ENCODE results near the gene SP2. TPM values are rescaled to one million over a fixed set of nuclear protein-coding genes. Genes with fewer than 3 reads are reported as not detected.
"Not testable (repeated sequence)": the region's sequence is repeated elsewhere in the genome, so short reads cannot be mapped to it uniquely, and the experiment has no call there.

The SP2 gene
- total and polyA plus RNA-seq, 12 donors = 1.8 to 21.1 (median 10.1) TPM

GRCh38 chr17:47934856-47935255 lies 38.8 kb downstream of the SP2 start:
- H3K4me3 ChIP-seq = no peak overlapping the region
- no peak for DNase-seq
- H3K27ac ChIP-seq = no peak overlapping the region
- H3K27me3 ChIP-seq = no peaks in the 10 kb centered on the region
- H3K4me1 ChIP-seq (replicated peaks in 1 of 2) = no peaks in the 10 kb centered on the region
- WGBS, 4 donors = 46 to 61% (median 54%) methylated on average over 1 of the region's 1 CpG
- TF ChIP-seq POLR2A (IDR thresholded peaks at IDR 0.05) (no peak), CTCF (IDR thresholded peaks at IDR 0.05) (no peak)
- H3K9me3 ChIP-seq (replicated peaks in 1 of 3) = no peaks in the 10 kb centered on the region
- intact Hi-C loops (cut with DNase I) = no loop called here
- peaks cover 0 to 6% of the 10 kb centered on the region in 2 donors for H3K36me3 ChIP-seq (replicated peaks in 1 of 2)

DNA sequence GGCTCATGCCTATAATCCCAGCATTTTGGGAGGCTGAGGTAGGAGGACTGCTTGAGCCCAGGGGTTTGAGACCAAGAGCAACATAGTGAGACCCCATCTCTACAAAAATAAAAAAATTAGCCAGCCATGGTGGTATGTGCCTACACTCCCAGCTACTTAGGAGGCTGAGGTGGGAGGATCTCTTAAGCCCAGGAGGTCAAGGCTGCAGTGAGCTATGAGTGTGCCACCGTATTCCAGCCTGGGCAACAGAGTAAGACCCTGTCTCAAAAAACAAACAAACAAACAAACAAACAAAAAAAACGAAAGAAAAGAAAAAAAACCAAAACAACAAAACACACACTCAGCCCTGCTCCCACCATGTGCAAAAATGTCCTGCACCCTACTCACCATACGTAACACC lies 39.4 kb downstream of the SP2 start:
- H3K27me3 ChIP-seq; H3K4me1 ChIP-seq (replicated peaks in 1 of 2); intact Hi-C loops (cut with DNase I); H3K4me3 ChIP-seq; H3K9me3 ChIP-seq (replicated peaks in 1 of 3); DNase-seq; H3K36me3 ChIP-seq (replicated peaks in 1 of 2); H3K27ac ChIP-seq: not testable (repeated sequence)
- WGBS, 4 donors = 64 to 76% (median 73%) methylated on average over 3 of the region's 3 CpGs

- Histone ChIP-seq H3K4me3 (no peak overlapping the region), H3K36me3 (replicated peaks in 1 of 2) (no peaks in the 10 kb centered on the region), H3K9me3 (replicated peaks in 1 of 3) (no peaks in the 10 kb centered on the region), H3K27ac (no peak overlapping the region), H3K27me3 (no peaks in the 10 kb centered on the region), H3K4me1 (replicated peaks in 1 of 2) (peaks cover 6 to 7% of the 10 kb centered on the region in 2 donors)
- DNase-seq = no peak
- no peak for TF ChIP-seq POLR2A (IDR thresholded peaks at IDR 0.05)
- no peak for TF ChIP-seq CTCF (IDR thresholded peaks at IDR 0.05)
- intact Hi-C loops (cut with DNase I) = no loop called here
- 56 to 77% (median 75%) methylated on average over 3 to 5 of the region's 5 CpGs for WGBS, 4 donors
These were observed 39.9 kb downstream of the SP2 start for GRCh38 chr17:47935961-47936360.

DNA sequence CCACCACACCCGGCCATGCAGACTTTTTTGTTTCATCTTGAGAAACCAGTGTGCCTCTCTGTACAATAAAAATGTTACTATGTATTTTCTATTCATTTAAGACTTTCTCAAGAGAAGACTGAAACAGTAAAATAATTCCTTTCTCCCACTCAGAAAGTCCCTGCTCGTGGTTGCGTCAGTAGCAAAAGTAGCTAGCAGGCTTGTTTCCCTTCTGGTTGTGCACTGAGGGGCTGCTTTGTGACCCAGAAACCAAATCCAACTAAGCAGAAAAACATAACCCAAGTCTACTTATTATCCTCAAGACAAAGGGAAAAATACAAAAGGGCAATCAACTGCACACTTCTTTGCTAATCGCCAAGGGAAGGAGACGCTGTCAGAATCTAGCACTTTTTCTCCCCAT lies 41.9 kb downstream of the SP2 start:
- TF ChIP-seq POLR2A (IDR thresholded peaks at IDR 0.05) (no peak), CTCF (IDR thresholded peaks at IDR 0.05) (no peak)
- H3K27me3 ChIP-seq = no peaks in the 10 kb centered on the region
- H3K36me3 ChIP-seq (replicated peaks in 1 of 2) = no peaks in the 10 kb centered on the region
- no peak for DNase-seq
- intact Hi-C loops (cut with DNase I) = no loop called here
- no peak overlapping the region for H3K4me3 ChIP-seq
- H3K4me1 ChIP-seq (replicated peaks in 1 of 2) = peaks cover 15 to 19% of the 10 kb centered on the region in 2 donors
- WGBS, 4 donors = 83 to 93% (median 89%) methylated on average over 5 of the region's 5 CpGs
- no peaks in the 10 kb centered on the region for H3K9me3 ChIP-seq (replicated peaks in 1 of 3)
- H3K27ac ChIP-seq = no peak overlapping the region

- 0% methylated on average over 37 to 50 of the region's 50 CpGs for WGBS, 4 donors
- intact Hi-C loops (cut with DNase I) = no loop called here
- H3K27me3 ChIP-seq = no peaks in the 10 kb centered on the region
- peak within 1 kb of the TSS; percentile 38 to 88 (median 84) for H3K27ac ChIP-seq
- TF ChIP-seq CTCF (IDR thresholded peaks at IDR 0.05) (peak in 4 of 6 experiments; percentile 10 to 31 (median 14)), POLR2A (IDR thresholded peaks at IDR 0.05) (peak; percentile 32 to 84)
- peaks cover 22 to 38% of the 10 kb centered on the region in 2 donors for H3K4me1 ChIP-seq (replicated peaks in 1 of 2)
- DNase-seq = peak; percentile 92 to 99 (median 98)
- no peaks in the 10 kb centered on the region for H3K9me3 ChIP-seq (replicated peaks in 1 of 3)
- peaks cover 0 to 13% of the 10 kb centered on the region in 2 donors for H3K36me3 ChIP-seq (replicated peaks in 1 of 2)
- peak within 1 kb of the TSS; percentile 56 to 96 (median 86) for H3K4me3 ChIP-seq
These were observed 45.4 kb downstream of the SP2 start, which contains the start of gene PNPO for GRCh38 chr17:47941246-47942095. PNPO (plus strand) TSS chr17:47941571; CDS start chr17:47941676, 105 bp downstream.
